Esophagus muscularis mucosa (tissue), 3 donors: ENCODE results near the gene IQCE.

Source experiments
- EP300 ChIP-seq: sonication (generic); formaldehyde crosslinking; IDR thresholded peaks from one replicate; pipeline ENCODE4 v1.6.1; 2017; ENCODE audit warnings: antibody characterized with exemption
- POLR2AphosphoS5 ChIP-seq, 2 donors: sonication (generic); formaldehyde crosslinking; IDR thresholded peaks; one replicate each; pipeline ENCODE4 v1.6.1; 2017; ENCODE audit warnings: antibody characterized with exemption in 2 of 2

DNA sequence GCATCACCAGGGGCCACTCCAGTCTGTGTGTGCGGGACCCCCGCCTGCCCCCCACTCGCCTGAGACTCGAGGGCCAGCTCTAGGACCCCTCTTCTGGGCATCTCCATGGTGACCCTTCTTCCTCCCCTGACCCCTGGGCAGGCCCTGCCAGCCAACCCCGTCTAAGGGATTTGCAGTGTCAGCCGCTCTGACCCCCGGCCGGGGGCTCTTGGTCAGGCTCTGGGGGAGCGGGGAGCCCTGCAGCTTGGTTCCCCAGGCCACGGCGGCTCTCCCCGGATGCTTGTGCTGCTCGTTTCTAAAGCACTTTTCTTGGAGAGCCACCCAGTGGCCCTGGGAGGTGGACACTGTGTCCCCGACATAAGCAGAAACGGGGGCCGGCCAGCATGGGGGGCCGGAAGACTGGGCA, 78.3 kb downstream of the IQCE start:
- TF ChIP-seq POLR2AphosphoS5 (IDR thresholded peaks at IDR 0.05) (no peak), EP300 (no peak)
